Chondrocyte (in vitro differentiated cells): ENCODE data around the gene ANKRD24. TPM values are rescaled to one million over a fixed set of nuclear protein-coding genes. Genes with fewer than 3 reads are reported as not detected.
A peak's percentile ranks its signal among the peaks of the same experiment; 100 is the strongest.
"Not testable (repeated sequence)": the region's sequence is repeated elsewhere in the genome, so short reads cannot be mapped to it uniquely, and the experiment has no call there.

Experiments used
- DNase-seq: peaks from one replicate; pipeline ENCODE4 v3.0.0; 2021; ENCODE audit warnings: mixed read lengths, low spot score
- H3K27ac Mint-ChIP-seq: one replicate; pipeline ENCODE4 v1.8.0; 2021; ENCODE audit warnings: mild to moderate bottlenecking, moderate library complexity, mixed read lengths; ENCODE audit not compliant: unreplicated experiment
- H3K27me3 Mint-ChIP-seq: 2 replicates; pipeline ENCODE4 v1.8.0; 2021; ENCODE audit warnings: low read depth, mixed read lengths
- H3K36me3 Mint-ChIP-seq: 2 replicates; pipeline ENCODE4 v1.8.0; 2021; ENCODE audit warnings: low read depth, mixed read lengths
- H3K4me1 Mint-ChIP-seq: 2 replicates; pipeline ENCODE4 v1.8.0; 2021; ENCODE audit warnings: low read depth, mild to moderate bottlenecking, mixed read lengths
- H3K4me3 Mint-ChIP-seq: one replicate; pipeline ENCODE4 v1.8.0; 2021; ENCODE audit warnings: mild to moderate bottlenecking, moderate library complexity, mixed read lengths; ENCODE audit not compliant: unreplicated experiment
- H3K9me3 Mint-ChIP-seq: 2 replicates; pipeline ENCODE4 v1.8.0; 2021; ENCODE audit warnings: low read depth, mixed read lengths
- CTCF ChIP-seq: fragments of 200-600 bp; sonication (generic); IDR thresholded peaks from 2 replicates; pipeline ENCODE4 v1.5.0; 2021; ENCODE audit warnings: antibody characterized with exemption, mild to moderate bottlenecking, moderate library complexity
- total RNA-seq: library from RNA; stranded (reverse); gene quantifications from 3 replicates; pipeline ENCODE4 v1.2.1, GENCODE V29; 2021

The ANKRD24 gene
- total RNA-seq, 1 donor from 2014 or later, result 0.47 TPM

DNA sequence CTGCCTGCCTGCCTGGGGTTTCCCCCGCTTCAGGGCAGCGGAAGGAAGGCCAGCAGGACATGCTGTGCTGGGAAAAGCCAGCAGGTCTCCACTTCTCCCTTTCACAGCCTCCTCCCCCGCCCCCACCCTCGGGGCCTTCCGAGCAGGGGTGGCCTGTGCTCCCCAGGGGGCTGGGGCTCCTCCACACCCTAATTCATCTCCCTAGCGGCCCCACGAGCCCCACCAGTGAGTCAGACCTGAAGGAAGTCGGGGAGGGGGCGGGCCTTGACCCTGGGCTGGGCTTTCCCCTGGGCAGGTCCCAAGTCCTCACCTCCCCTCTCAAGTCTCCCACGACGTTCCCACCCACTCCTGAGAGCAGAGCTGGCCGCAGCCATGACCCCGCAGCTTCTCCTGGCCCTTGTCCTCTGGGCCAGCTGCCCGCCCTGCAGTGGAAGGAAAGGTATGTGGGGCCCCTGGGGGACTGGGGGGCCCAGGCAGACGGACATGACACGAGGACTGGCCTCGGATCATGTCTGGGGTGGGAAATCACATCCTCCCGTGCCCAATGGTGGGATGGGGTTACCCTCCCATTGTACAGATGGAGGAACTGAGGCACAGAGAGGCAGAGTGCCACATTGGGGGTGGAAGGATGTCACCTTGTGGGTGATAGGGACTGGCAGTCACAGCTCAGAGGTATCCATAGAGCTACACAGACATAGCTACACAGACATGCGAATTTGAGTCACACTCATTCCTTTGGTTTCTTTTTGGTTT lies 46.9 kb downstream of the ANKRD24 start, which contains the start of gene EBI3:
Gene EBI3, plus strand, starts transcription at position 345 of the 753 bp plus-strand sequence. Its CDS starts 28 bp downstream, at position 373.
- no peak for DNase-seq
- peak within 1 kb of the TSS; percentile 54 for H3K27ac Mint-ChIP-seq
- H3K4me1 Mint-ChIP-seq, result no peaks in the 10 kb centered on the region
- H3K4me3 Mint-ChIP-seq, result no peak within 1 kb of the TSS
- no peaks in the 10 kb centered on the region for H3K36me3 Mint-ChIP-seq
- no peak for TF ChIP-seq CTCF
- H3K9me3 Mint-ChIP-seq, result no peaks in the 10 kb centered on the region
- H3K27me3 Mint-ChIP-seq, result peaks cover 10% of the 10 kb centered on the region

- H3K27me3 Mint-ChIP-seq, result peaks cover 10% of the 10 kb centered on the region
- not testable (repeated sequence) for DNase-seq, H3K27ac Mint-ChIP-seq, H3K9me3 Mint-ChIP-seq, H3K4me3 Mint-ChIP-seq, H3K4me1 Mint-ChIP-seq, H3K36me3 Mint-ChIP-seq
Measured at GRCh38 chr19:4230237-4230636, 47.7 kb downstream of the ANKRD24 start.

GRCh38 chr19:4231521-4231920 lies 49.0 kb downstream of the ANKRD24 start:
- not testable (repeated sequence) for H3K4me3 Mint-ChIP-seq, H3K9me3 Mint-ChIP-seq, H3K36me3 Mint-ChIP-seq, H3K27me3 Mint-ChIP-seq, H3K4me1 Mint-ChIP-seq, H3K27ac Mint-ChIP-seq, DNase-seq

GRCh38 chr19:4232139-4232538 lies 49.6 kb downstream of the ANKRD24 start:
- not testable (repeated sequence) for H3K9me3 Mint-ChIP-seq, H3K4me1 Mint-ChIP-seq, H3K4me3 Mint-ChIP-seq, H3K36me3 Mint-ChIP-seq, H3K27ac Mint-ChIP-seq, H3K27me3 Mint-ChIP-seq, DNase-seq

GRCh38 chr19:4232614-4233281 lies 50.3 kb downstream of the ANKRD24 start:
- H3K9me3 Mint-ChIP-seq, result no peaks in the 10 kb centered on the region

GRCh38 chr19:4233282-4233853 lies 50.9 kb downstream of the ANKRD24 start:
- no peaks in the 10 kb centered on the region for H3K9me3 Mint-ChIP-seq
- no peaks in the 10 kb centered on the region for H3K36me3 Mint-ChIP-seq
- TF ChIP-seq CTCF, result peak; percentile 81
- no peak for DNase-seq
- H3K27me3 Mint-ChIP-seq, result peaks cover 8% of the 10 kb centered on the region
- no peak overlapping the region for H3K27ac Mint-ChIP-seq
- H3K4me1 Mint-ChIP-seq, result no peaks in the 10 kb centered on the region
- no peak overlapping the region for H3K4me3 Mint-ChIP-seq

More at GRCh38 chr19:4232614-4233281, 50.3 kb downstream of the ANKRD24 start:
- no peak for DNase-seq
- no peaks in the 10 kb centered on the region for H3K4me1 Mint-ChIP-seq
- H3K27me3 Mint-ChIP-seq, result peaks cover 8% of the 10 kb centered on the region
- TF ChIP-seq CTCF, result no peak
- no peak overlapping the region for H3K27ac Mint-ChIP-seq
- no peaks in the 10 kb centered on the region for H3K36me3 Mint-ChIP-seq
- no peak overlapping the region for H3K4me3 Mint-ChIP-seq
